GM18951 (cell line): Measurements from ENCODE around the gene FASTKD3.

ENCODE experiments used
- POLR2A ChIP-seq: IDR thresholded peaks from 4 replicates; pipeline ENCODE4 v1.6.1; 2011; ENCODE audit warnings: mild to moderate bottlenecking; ENCODE audit not compliant: insufficient read length, insufficient read depth; ENCODE audit errors: extremely low read depth
- in situ Hi-C: fragments of 300-500 bp; cut with MboI; formaldehyde crosslinking; loops from one replicate; pipeline ENCODE4 v1.12.0; 2022; ENCODE audit warnings: low sequenced_read_pairs, mixed read lengths, inconsistent platforms; ENCODE audit not compliant: unreplicated experiment

Gene FASTKD3

DNA sequence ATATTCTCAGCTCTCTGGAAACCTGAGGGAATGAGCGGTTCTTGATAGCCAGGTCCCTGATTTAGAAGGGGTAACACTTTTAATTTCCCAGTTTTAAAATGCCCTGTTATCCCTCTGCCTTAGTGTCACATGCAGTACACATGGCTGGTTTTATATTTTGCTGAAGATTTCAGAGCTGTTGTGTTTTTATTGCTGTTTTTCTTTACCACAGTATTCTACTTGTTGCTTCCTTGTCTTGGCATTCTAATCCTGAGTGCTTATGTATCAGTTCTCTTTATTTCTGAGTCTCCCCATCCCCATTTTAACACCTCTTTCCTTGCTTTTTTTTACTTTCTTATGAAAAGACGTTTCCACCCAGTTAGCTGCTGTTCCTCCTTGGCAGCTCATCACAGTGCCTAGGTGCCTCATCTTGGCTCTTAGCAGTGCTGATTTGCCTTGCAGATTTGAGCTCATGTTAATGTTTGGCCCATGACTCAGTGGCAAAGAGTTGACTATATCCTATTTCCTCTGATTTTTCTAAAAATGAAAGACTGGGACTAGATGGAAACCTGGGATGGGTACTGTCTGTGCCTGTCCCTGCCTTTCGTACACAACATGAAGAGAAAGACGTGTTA lies 3.8 kb upstream of the FASTKD3 start:
- no peak for TF ChIP-seq POLR2A
- in situ Hi-C loops: no loop called here

DNA sequence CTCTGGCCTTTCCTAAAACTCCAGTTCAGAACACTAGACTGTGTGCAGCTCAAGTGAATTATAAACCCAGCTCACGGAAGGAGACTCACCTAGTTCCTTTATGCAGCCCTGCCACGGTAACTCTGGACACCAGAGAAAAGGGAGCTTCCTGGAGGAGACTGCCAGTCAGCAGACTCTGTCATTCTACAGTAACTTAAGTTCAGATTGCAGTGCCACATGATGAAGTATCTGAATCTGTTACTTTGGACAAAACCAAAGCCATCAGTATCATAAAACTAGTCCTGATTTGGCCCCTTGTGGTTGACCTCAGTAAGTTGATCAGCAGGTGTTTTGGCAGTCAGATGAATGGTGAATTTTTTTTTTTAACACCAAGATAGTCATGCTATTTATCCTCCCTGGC lies 2.8 kb upstream of the FASTKD3 start:
- TF ChIP-seq POLR2A: no peak

GRCh38 chr5:7869474-7870136 lies 774 bp upstream of the FASTKD3 start:
- no peak for TF ChIP-seq POLR2A
- in situ Hi-C loops: no loop called here

More for the DNA sequence above, 2.8 kb upstream of the FASTKD3 start:
- in situ Hi-C loops: no loop called here

DNA sequence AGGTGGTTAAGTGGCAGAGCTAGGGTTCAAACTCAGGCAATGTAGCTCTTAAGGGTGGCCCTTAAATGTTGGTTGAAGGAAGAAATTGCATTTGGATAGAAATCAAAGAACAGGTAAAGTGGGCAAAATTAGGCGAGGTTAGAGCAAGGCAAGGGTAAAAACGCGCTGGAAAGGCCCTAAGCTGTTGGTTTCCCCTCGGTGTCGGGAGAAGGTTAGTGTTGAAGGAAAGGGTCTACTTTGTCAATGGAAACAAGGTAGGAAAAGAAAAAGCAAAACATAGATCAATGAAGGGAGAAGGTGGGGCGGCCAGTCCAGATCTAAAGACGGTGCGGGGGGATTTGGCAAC lies 431 bp downstream of the FASTKD3 start:
- TF ChIP-seq POLR2A: no peak
- in situ Hi-C loops: no loop called here

DNA sequence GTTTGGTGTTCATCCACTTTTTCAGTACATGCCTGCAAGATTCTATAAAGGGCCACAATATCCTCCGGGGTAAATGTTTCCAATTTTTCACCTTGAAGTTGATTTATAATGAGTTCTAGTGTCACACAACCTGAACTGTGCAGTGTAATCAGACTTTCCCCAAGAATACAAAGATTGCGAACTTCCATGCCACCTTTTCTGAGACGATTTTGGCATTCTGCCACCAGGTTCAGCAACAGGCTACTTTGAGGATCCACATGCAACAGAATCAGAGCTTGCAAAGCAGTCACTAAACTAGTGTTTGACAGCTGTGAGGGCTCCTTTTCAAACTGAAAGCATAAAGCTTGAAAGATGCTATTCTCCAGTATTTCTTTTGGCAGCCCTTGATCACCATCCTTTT lies 1.6 kb downstream of the FASTKD3 start:
- TF ChIP-seq POLR2A: no peak
- in situ Hi-C loops: no loop called here

- in situ Hi-C loops: no loop called here
- TF ChIP-seq POLR2A: no peak
Measured at GRCh38 chr5:7866196-7866595, 2.6 kb downstream of the FASTKD3 start.

- no peak for TF ChIP-seq POLR2A
- in situ Hi-C loops: no loop called here
Measured at GRCh38 chr5:7857926-7858632, 10.8 kb downstream of the FASTKD3 start.

DNA sequence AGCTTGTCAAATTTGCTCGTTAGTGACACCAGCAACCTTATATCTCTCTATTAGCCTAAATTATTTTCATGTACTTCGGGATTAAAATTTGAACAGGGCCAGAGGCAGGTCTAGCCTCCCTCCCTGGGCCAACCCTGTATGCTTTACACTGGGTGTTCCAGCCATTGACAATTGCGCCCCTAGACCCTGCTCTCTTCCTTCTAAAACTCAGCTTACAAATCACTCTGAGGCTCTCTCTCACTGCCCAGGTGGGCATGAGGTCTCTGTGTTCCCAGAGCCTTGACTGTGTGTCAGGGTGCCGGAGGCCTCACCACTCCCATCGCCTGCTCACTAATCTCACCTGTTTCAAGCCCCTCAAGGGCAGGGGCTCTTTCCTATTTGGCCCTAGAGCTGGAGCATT lies 11.5 kb downstream of the FASTKD3 start:
- no peak for TF ChIP-seq POLR2A
- in situ Hi-C loops: no loop called here

DNA sequence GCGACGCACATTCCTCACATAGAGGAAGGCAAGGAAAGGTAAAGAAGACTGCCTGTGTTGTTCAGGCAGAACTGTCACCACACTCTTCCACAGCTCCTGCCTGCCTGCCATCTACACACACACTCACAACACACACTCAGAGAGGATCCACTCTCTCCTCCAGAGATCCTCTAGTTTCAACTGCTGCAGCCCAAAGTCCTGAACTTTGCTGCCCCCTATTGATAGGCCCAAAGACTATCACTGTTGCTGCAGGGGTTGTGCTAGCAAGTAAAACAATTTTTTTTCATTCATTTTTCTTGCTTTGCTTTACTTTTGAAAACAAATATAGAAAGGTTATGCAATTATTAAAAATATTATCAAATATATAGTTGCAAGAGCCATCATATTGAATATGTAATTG lies 12.0 kb downstream of the FASTKD3 start:
- in situ Hi-C loops: no loop called here
- no peak for TF ChIP-seq POLR2A

DNA sequence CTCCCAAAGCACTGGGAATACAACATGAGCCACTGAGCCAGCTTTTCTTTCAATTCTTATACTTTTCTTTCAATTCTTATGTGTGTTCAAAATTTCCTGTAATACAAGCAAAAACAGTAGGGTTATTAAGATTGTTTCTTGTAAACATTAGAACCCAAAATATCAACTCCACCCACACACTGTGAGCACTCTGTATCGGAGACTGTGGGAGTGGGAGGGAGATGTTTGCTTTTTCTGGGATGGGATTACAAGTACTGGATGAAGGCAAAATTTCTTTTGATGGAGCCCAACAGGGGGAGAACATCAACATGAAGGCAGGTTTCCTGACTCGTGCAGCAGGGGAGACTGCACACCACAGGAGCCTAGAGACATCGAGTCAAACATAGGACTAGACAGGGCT lies 13.2 kb downstream of the FASTKD3 start:
- no peak for TF ChIP-seq POLR2A
- in situ Hi-C loops: no loop called here

DNA sequence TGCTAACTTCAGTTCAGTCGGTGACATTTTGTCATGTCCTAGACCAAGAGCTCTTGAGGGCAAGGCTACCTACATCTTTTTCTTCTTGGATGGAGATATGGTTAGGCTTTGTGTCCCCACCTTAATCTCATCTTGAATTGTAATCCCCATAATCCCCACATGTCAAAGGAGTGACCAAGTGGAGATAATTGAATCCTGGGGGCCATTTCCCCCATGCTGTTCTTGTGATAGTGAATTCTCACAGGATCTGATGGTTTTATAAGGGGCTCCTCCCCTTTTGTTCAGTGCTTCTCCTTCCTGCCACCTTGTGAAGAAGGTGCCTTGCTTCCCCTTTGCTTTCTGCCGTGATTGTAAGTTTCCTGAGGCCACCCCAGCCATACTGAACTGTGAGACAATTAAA lies 15.8 kb downstream of the FASTKD3 start:
- in situ Hi-C loops: no loop called here
- no peak for TF ChIP-seq POLR2A

DNA sequence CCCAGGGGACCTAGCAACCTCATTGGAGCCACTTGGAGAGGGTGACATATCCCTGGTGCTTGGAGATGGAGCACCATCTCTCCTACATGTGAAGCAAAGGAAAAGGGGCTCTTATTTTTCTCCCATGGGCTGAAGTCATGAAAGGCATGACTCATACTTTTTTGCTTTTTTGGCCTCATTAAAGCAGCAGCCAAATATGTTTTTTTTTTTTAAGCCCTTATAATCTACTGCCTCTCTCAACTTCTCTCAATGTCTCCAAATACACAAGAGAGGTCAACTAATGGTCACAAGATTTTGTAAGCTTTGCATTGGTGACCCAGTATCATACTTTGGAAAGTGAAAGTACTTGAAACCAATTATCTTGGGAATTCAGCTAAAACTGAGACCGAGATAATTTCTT lies 16.3 kb downstream of the FASTKD3 start:
- in situ Hi-C loops: no loop called here

DNA sequence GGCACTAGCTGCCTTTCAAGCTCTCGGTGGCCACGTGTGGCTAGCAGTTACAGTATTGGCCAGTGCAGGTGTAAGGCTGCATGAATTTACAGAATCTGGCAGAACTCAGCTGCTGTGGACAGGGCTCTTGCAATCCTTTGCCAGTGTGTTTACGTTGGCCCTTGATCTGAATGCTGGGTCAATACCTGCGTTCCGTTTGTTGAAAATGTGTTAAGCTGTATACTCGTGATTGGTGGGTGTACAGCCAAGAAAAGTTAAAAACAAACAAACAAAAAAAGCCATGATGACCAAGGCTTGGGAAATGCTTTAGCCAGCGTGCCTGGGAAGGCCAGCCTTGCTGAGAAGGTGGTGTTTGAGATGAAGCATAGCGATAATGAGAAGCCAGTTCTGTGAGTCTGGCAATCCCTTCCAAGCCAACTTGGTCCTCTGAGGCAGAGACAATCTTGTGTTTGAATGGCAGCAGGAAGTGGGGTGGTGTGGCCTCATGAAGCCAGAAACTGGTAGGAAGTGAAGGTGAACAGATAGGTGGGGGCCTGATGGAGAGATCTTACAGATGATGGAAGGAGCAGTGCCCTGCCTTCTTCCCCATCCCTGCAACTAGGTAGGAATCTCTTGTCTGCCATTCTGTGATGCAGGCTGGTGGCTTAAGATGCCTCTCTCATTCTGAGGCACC lies 17.1 kb downstream of the FASTKD3 start:
- TF ChIP-seq POLR2A: no peak
- in situ Hi-C loops: no loop called here

More for the DNA sequence above, 16.3 kb downstream of the FASTKD3 start:
- TF ChIP-seq POLR2A: no peak
